K562 (cell line): Measurements from ENCODE around the gene TAF5L. TPM values are rescaled to one million over a fixed set of nuclear protein-coding genes. Genes with fewer than 3 reads are reported as not detected.

Experiments
- ARNT ChIP-seq, 2 experiments: fragments of 450-650 bp; IDR thresholded peaks; 2 replicates each; pipeline ENCODE4 v1.6.1; 2016; ENCODE audit warnings: mild to moderate bottlenecking in 1 of 2
- COPS2 ChIP-seq: fragments of 450-650 bp; conservative IDR thresholded peaks from 2 replicates; pipeline ENCODE4 v1.6.1; 2016; ENCODE audit warnings: mild to moderate bottlenecking, moderate library complexity
- CREB1 ChIP-seq, 2 experiments: sonication (generic) in 1 of 2; formaldehyde crosslinking in 1 of 2; IDR thresholded peaks; 2 replicates each; pipeline versions ENCODE4 v1.6.1 to v1.8.0; 2012 to 2022; ENCODE audit warnings: inconsistent platforms in 1 of 2, mild to moderate bottlenecking in 1 of 2, missing genetic modification reagents in 1 of 2, moderate library complexity in 1 of 2
- CREB5 ChIP-seq: fragments of 250-450 bp; sonication (Bioruptor Pico); IDR thresholded peaks from 2 replicates; pipeline ENCODE4 v1.5.0; 2020; ENCODE audit warnings: mild to moderate bottlenecking
- FOS ChIP-seq: IDR thresholded peaks from 3 replicates; pipeline ENCODE4 v1.6.1; 2011; ENCODE audit not compliant: insufficient read length; ENCODE audit errors: extremely low read depth
- KDM1A ChIP-seq, 2 experiments: fragments of 450-650 bp; IDR thresholded peaks; 2 replicates each; pipeline ENCODE4 v1.6.1; 2016; ENCODE audit warnings: mild to moderate bottlenecking in 2 of 2
- KDM2B ChIP-seq: fragments of 250-450 bp; sonication (Bioruptor Pico); IDR thresholded peaks from 2 replicates; pipeline ENCODE4 v1.8.0; 2021; ENCODE audit warnings: mild to moderate bottlenecking, moderate library complexity
- MCM3 ChIP-seq: fragments of 450-650 bp; IDR thresholded peaks from 2 replicates; pipeline ENCODE4 v1.6.1; 2016
- MCM5 ChIP-seq: fragments of 450-650 bp; IDR thresholded peaks from 2 replicates; pipeline ENCODE4 v1.6.1; 2016; ENCODE audit warnings: low read depth
- NCOA1 ChIP-seq: fragments of 450-650 bp; IDR thresholded peaks from 2 replicates; pipeline ENCODE4 v1.6.1; 2016; ENCODE audit warnings: low read depth
- NCOA4 ChIP-seq: fragments of 450-650 bp; IDR thresholded peaks from 2 replicates; pipeline ENCODE4 v1.6.1; 2018; ENCODE audit warnings: mild to moderate bottlenecking; ENCODE audit not compliant: partially characterized antibody
- SIRT6 ChIP-seq: IDR thresholded peaks from one replicate; pipeline ENCODE4 v1.6.1; 2012; ENCODE audit warnings: low read depth, mild to moderate bottlenecking, control low read depth, inconsistent platforms, low read length, moderate library complexity
- SMARCA4 ChIP-seq: fragments of 450-650 bp; IDR thresholded peaks from 2 replicates; pipeline ENCODE4 v1.6.1; 2016
- ZNF282 ChIP-seq: sonication (generic); formaldehyde crosslinking; IDR thresholded peaks from 2 replicates; pipeline ENCODE4 v1.8.1; 2023; ENCODE audit warnings: missing genetic modification reagents
- ZNF408 ChIP-seq: fragments of 250-450 bp; sonication (Bioruptor Pico); IDR thresholded peaks from 2 replicates; pipeline ENCODE4 v1.4.0; 2020; ENCODE audit warnings: low read depth, mild to moderate bottlenecking, moderate library complexity
- ZNF644 ChIP-seq: fragments of 200-800 bp; sonication (Bioruptor generic); IDR thresholded peaks from 2 replicates; pipeline ENCODE4 v1.6.1; 2016; ENCODE audit warnings: low read depth, missing genetic modification characterization, missing compliant biosample characterization
- ZNF707 ChIP-seq: fragments of 250-450 bp; sonication (Bioruptor Pico); conservative IDR thresholded peaks from 2 replicates; pipeline ENCODE4 v1.8.0; 2022; ENCODE audit warnings: inconsistent platforms, mild to moderate bottlenecking, moderate library complexity
- polyA plus RNA-seq, 8 experiments: library from polyadenylated mRNA; depleted of rRNA in 4 of 8; stranded (reverse) in 5 of 8; unstranded in 3 of 8; fragments of >200 nt; fragmentation: Nextera tagmentation in 2 of 8; fragmentation: Illumina TruSeq in 1 of 8; extraction: Ambion mirVana in 2 of 8; extraction: Trizol in 1 of 8; gene quantifications; 2 replicates each; pipeline versions ENCODE4 v1.2.1 to v1.2.3, GENCODE V29; 2011 to 2014; ENCODE audit warnings: inconsistent platforms in 1 of 8, missing spikeins in 1 of 8
- total RNA-seq, 7 experiments: library from RNA; depleted of rRNA in 6 of 7; stranded (reverse); fragments of >200 nt in 6 of 7; fragmentation: Illumina TruSeq in 2 of 7; extraction: Trizol in 2 of 7; gene quantifications; 2 replicates each; pipeline versions ENCODE4 v1.2.1 to v1.2.3, GENCODE V29; 2011 to 2021; ENCODE audit warnings: low replicate concordance in 1 of 7
- TF ChIP-seq, protein P1 (sequence below): conservative IDR thresholded peaks from 2 replicates; pipeline ENCODE4 v1.6.1; 2011; ENCODE audit warnings: low read depth, mild to moderate bottlenecking, low read length; ENCODE audit not compliant: control insufficient read depth
- TF ChIP-seq, protein P2 (sequence below): fragments of 450-650 bp; IDR thresholded peaks from 2 replicates; pipeline ENCODE4 v1.6.1; 2016; ENCODE audit warnings: low read depth, mild to moderate bottlenecking, moderate library complexity
- TF ChIP-seq, protein P3 (sequence below): fragments of 200-800 bp; sonication (Bioruptor generic); IDR thresholded peaks from 2 replicates; pipeline ENCODE4 v1.6.1; 2016; ENCODE audit warnings: missing genetic modification characterization, missing compliant biosample characterization

The TAF5L gene
- total and polyA plus RNA-seq, 9 of the 15 experiments (the other 6 are each of a cell fraction or from before 2014, with no cell fraction given) = 2.2 to 34.2 (median 23.3) TPM

- TF ChIP-seq CREB5 = no peak
- TF ChIP-seq ZNF644 = no peak
- TF ChIP-seq KDM1A (IDR thresholded peaks at IDR 0.05) = peak in 1 of 2 experiments; percentile 52; a peak in 1 of 4 replicates
- no peak for TF ChIP-seq ARNT (IDR thresholded peaks at IDR 0.05)
- TF ChIP-seq, protein P1, sequence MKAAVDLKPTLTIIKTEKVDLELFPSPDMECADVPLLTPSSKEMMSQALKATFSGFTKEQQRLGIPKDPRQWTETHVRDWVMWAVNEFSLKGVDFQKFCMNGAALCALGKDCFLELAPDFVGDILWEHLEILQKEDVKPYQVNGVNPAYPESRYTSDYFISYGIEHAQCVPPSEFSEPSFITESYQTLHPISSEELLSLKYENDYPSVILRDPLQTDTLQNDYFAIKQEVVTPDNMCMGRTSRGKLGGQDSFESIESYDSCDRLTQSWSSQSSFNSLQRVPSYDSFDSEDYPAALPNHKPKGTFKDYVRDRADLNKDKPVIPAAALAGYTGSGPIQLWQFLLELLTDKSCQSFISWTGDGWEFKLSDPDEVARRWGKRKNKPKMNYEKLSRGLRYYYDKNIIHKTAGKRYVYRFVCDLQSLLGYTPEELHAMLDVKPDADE = peak; percentile 82
- TF ChIP-seq, protein P2, sequence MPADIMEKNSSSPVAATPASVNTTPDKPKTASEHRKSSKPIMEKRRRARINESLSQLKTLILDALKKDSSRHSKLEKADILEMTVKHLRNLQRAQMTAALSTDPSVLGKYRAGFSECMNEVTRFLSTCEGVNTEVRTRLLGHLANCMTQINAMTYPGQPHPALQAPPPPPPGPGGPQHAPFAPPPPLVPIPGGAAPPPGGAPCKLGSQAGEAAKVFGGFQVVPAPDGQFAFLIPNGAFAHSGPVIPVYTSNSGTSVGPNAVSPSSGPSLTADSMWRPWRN = no peak; the same call in 1 of the 2 replicates
- no peak for TF ChIP-seq ZNF408
- TF ChIP-seq KDM2B (CRISPR knock-in tag) = 0 out of 2 replicates have a peak, but pooled peaks have one; percentile 27
- TF ChIP-seq SMARCA4 = peak; percentile 54; the same call in 1 of the 2 replicates
- no peak for TF ChIP-seq COPS2
- peak; percentile 40 for TF ChIP-seq CREB1 (IDR thresholded peaks at IDR 0.05)
- TF ChIP-seq CREB1 (CRISPR knock-in tag; IDR thresholded peaks at IDR 0.05) = peak; percentile 81
- no peak for TF ChIP-seq MCM3
- no peak for TF ChIP-seq NCOA4
- TF ChIP-seq NCOA1 = no peak
- TF ChIP-seq, protein P3, sequence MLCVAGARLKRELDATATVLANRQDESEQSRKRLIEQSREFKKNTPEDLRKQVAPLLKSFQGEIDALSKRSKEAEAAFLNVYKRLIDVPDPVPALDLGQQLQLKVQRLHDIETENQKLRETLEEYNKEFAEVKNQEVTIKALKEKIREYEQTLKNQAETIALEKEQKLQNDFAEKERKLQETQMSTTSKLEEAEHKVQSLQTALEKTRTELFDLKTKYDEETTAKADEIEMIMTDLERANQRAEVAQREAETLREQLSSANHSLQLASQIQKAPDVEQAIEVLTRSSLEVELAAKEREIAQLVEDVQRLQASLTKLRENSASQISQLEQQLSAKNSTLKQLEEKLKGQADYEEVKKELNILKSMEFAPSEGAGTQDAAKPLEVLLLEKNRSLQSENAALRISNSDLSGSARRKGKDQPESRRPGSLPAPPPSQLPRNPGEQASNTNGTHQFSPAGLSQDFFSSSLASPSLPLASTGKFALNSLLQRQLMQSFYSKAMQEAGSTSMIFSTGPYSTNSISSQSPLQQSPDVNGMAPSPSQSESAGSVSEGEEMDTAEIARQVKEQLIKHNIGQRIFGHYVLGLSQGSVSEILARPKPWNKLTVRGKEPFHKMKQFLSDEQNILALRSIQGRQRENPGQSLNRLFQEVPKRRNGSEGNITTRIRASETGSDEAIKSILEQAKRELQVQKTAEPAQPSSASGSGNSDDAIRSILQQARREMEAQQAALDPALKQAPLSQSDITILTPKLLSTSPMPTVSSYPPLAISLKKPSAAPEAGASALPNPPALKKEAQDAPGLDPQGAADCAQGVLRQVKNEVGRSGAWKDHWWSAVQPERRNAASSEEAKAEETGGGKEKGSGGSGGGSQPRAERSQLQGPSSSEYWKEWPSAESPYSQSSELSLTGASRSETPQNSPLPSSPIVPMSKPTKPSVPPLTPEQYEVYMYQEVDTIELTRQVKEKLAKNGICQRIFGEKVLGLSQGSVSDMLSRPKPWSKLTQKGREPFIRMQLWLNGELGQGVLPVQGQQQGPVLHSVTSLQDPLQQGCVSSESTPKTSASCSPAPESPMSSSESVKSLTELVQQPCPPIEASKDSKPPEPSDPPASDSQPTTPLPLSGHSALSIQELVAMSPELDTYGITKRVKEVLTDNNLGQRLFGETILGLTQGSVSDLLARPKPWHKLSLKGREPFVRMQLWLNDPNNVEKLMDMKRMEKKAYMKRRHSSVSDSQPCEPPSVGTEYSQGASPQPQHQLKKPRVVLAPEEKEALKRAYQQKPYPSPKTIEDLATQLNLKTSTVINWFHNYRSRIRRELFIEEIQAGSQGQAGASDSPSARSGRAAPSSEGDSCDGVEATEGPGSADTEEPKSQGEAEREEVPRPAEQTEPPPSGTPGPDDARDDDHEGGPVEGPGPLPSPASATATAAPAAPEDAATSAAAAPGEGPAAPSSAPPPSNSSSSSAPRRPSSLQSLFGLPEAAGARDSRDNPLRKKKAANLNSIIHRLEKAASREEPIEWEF = no peak
- no peak for TF ChIP-seq ZNF707 (CRISPR knock-in tag)
- peak; percentile 73; the same call in 1 of the 2 replicates for TF ChIP-seq ZNF282
- TF ChIP-seq MCM5 = no peak
- no peak for TF ChIP-seq SIRT6
- TF ChIP-seq FOS = no peak
Measured at GRCh38 chr1:229558460-229559335, 67.2 kb downstream of the TAF5L start, which contains the start of gene ABCB10 (continued).
